NB4 (cell line): Measurements from ENCODE around the gene TMPRSS12.
"Not testable (repeated sequence)": the region's sequence is repeated elsewhere in the genome, so short reads cannot be mapped to it uniquely, and the experiment has no call there.

Experiments
- DNase-seq: peaks from one replicate; pipeline ENCODE4 v3.0.0; 2010; ENCODE audit warnings: low read depth
- H3K4me3 ChIP-seq: one replicate; pipeline ENCODE4 v1.5.1; 2011; ENCODE audit warnings: mild to moderate bottlenecking, low read depth, low read length, moderate library complexity
- MAX ChIP-seq: IDR thresholded peaks from 2 replicates; pipeline ENCODE4 v1.6.1; 2011; ENCODE audit warnings: low read depth, low read length
- MYC ChIP-seq: IDR thresholded peaks from 2 replicates; pipeline ENCODE4 v1.6.1; 2011; ENCODE audit warnings: low read depth, low read length
- POLR2A ChIP-seq: IDR thresholded peaks from 2 replicates; pipeline ENCODE4 v1.6.1; 2011; ENCODE audit warnings: mild to moderate bottlenecking; ENCODE audit not compliant: insufficient read length; ENCODE audit errors: extremely low read depth
- TF ChIP-seq, protein P1 (sequence below): IDR thresholded peaks from one replicate; pipeline ENCODE4 v1.5.1; 2012; ENCODE audit warnings: low read depth, low read length

Gene TMPRSS12

GRCh38 chr12:50828886-50829285, 13.8 kb upstream of the TMPRSS12 start:
- DNase-seq = no peak
- TF ChIP-seq, protein P1, sequence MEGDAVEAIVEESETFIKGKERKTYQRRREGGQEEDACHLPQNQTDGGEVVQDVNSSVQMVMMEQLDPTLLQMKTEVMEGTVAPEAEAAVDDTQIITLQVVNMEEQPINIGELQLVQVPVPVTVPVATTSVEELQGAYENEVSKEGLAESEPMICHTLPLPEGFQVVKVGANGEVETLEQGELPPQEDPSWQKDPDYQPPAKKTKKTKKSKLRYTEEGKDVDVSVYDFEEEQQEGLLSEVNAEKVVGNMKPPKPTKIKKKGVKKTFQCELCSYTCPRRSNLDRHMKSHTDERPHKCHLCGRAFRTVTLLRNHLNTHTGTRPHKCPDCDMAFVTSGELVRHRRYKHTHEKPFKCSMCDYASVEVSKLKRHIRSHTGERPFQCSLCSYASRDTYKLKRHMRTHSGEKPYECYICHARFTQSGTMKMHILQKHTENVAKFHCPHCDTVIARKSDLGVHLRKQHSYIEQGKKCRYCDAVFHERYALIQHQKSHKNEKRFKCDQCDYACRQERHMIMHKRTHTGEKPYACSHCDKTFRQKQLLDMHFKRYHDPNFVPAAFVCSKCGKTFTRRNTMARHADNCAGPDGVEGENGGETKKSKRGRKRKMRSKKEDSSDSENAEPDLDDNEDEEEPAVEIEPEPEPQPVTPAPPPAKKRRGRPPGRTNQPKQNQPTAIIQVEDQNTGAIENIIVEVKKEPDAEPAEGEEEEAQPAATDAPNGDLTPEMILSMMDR = no peak
- TF ChIP-seq POLR2A (no peak), MAX (no peak), MYC (no peak)
- no peak overlapping the region for H3K4me3 ChIP-seq

- not testable (repeated sequence) for H3K4me3 ChIP-seq, DNase-seq
Observed at GRCh38 chr12:50833801-50834200, 8.9 kb upstream of the TMPRSS12 start.

GRCh38 chr12:50839042-50839441, 3.7 kb upstream of the TMPRSS12 start:
- no peak overlapping the region for H3K4me3 ChIP-seq
- TF ChIP-seq, protein P1 = no peak
- no peak for TF ChIP-seq POLR2A
- TF ChIP-seq MAX = no peak
- TF ChIP-seq MYC = no peak
- DNase-seq = no peak

DNA sequence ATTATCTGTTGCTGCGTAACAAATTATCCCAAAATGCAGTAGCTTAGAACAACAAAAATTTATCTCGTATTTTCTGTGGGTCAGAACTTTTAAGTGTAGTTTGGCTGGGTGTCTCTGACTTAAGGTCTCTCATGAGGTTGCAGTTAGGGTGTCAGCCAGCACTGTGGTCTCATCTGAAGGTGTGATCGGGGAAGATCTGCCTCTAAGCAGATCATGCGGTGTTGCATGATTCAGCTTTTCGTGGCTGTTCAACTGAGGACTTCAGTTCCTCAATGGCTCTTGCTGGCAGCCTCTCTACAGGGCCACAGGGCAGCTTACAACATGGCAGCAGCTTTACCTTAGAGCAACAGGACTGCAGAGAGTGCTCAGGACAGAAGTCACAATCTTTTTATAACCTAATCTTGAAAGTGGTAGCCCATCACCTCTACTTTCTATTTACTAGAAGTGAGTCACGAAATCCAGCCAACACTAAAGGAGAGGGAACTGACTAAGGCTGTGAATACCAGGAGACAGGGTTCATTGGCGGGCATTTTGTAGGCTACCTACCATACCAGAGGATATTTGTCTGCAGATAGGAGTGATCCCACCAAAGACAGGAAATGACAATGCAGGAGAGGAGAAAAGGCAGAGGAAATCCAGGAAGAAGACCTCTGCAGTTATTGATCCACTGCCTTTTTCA, 1.8 kb upstream of the TMPRSS12 start:
- DNase-seq = peak; percentile 25
- no peak overlapping the region for H3K4me3 ChIP-seq
- TF ChIP-seq MAX (no peak), MYC (no peak)
- TF ChIP-seq, protein P1 = no peak

GRCh38 chr12:50841716-50842531, 802 bp upstream of the TMPRSS12 start:
- no peak overlapping the region for H3K4me3 ChIP-seq
- TF ChIP-seq MYC (no peak), POLR2A (no peak), MAX (no peak)
- TF ChIP-seq, protein P1 = no peak
- no peak for DNase-seq

DNA sequence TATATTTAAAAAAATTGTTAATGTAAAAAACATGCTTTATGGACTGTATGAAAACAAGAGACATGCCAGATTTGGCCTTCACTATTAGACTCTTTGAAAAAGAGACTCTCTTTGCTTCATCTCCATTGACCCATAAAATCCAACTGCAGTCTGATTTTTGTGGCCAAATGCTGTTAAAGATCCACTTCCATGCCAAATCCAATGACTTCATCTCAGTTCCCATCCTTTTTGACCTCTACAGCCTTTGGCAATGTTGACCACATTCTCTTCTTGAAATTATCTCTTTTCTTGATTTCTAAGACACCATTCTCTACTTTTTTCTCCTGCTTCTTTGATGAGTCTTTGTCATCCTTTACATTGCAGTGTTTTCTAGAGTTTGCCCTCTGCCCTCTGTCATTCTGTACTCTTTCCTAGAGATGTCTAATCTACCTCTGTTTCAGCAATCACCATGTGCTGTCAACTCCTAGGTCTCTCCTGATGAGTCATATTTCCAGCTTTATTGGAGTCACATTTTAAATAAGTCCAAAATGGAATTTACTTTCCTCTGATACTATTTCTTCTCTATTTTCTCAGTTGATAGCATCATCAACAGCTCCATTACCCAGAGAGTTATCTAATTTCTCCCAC, 2.4 kb downstream of the TMPRSS12 start:
- DNase-seq = no peak
- H3K4me3 ChIP-seq = no peak overlapping the region
- TF ChIP-seq MYC (no peak), MAX (no peak), POLR2A (no peak)
- TF ChIP-seq, protein P1 = no peak
